Mesothelial cell of epicardium (in vitro differentiated cells): ENCODE results near the gene PHF13. TPM values are rescaled to one million over a fixed set of nuclear protein-coding genes. Genes with fewer than 3 reads are reported as not detected.

ENCODE experiments used
- DNase-seq, 2 experiments: peaks; one replicate each; pipeline ENCODE4 v3.0.0; 2021; ENCODE audit warnings: low spot score in 2 of 2; ENCODE audit not compliant: unreplicated experiment in 2 of 2
- H3K27ac Mint-ChIP-seq: 2 replicates; pipeline ENCODE4 v1.8.0; 2021; ENCODE audit warnings: mixed read lengths
- H3K27me3 Mint-ChIP-seq: 2 replicates; pipeline ENCODE4 v1.8.0; 2021; ENCODE audit warnings: low read depth, mixed read lengths
- H3K36me3 Mint-ChIP-seq: 2 replicates; pipeline ENCODE4 v1.8.0; 2021; ENCODE audit warnings: mixed read lengths
- H3K4me1 Mint-ChIP-seq: 2 replicates; pipeline ENCODE4 v1.8.0; 2021; ENCODE audit warnings: mixed read lengths
- H3K4me3 Mint-ChIP-seq: 2 replicates; pipeline ENCODE4 v1.8.0; 2021; ENCODE audit warnings: mild to moderate bottlenecking, moderate library complexity, mixed read lengths
- H3K9me3 Mint-ChIP-seq: 2 replicates; pipeline ENCODE4 v1.8.0; 2021; ENCODE audit warnings: mixed read lengths
- CTCF ChIP-seq: fragments of 200-600 bp; sonication (generic); IDR thresholded peaks from one replicate; pipeline ENCODE4 v1.5.0; 2021; ENCODE audit warnings: antibody characterized with exemption; ENCODE audit not compliant: unreplicated experiment
- total RNA-seq: library from RNA; stranded (reverse); gene quantifications from 3 replicates; pipeline ENCODE4 v1.2.1, GENCODE V29; 2021

The PHF13 gene
- total RNA-seq, 1 donor from 2014 or later: 34.0 TPM

DNA sequence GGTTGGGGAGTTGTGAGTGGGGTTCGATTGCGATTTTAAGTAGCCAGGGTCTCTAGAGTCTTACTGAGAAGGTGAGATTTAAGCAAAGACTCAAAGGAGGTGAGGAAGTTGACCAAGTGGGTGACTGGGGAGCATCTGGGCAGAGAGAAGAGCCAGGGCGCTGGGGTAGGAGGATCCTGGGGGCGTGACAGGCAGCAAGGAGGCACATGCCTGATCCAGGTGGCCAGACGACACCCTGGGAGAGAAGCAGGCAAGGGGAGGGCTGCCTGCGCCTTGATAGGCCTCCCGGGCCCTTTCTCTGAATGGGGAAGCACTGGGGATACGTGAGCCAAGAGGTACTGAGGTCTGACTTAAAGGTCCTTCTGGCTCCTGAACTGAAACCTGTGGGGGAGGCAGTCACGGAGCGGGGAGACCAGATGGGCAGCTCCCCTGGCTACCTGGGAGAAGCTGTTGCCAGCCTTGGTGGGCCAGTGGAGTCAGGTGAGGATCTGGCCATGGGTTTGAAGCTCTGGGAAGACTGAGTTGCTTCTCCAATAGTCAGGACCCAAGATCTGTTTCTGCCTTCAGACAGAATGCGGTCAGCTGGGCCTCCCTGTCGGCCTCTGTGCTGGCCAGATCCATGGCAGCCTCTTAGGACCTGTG, 28.3 kb upstream of the PHF13 start:
- Mint-ChIP-seq H3K27ac (no peak overlapping the region), H3K4me3 (no peak overlapping the region), H3K36me3 (no peaks in the 10 kb centered on the region), H3K4me1 (peaks cover 15% of the 10 kb centered on the region), H3K27me3 (no peaks in the 10 kb centered on the region), H3K9me3 (no peaks in the 10 kb centered on the region)
- no peak for DNase-seq
- no peak for TF ChIP-seq CTCF

GRCh38 chr1:6585841-6586240, 27.7 kb upstream of the PHF13 start:
- no peak for TF ChIP-seq CTCF
- H3K4me1 Mint-ChIP-seq: peaks cover 10% of the 10 kb centered on the region
- no peak overlapping the region for H3K27ac Mint-ChIP-seq
- DNase-seq: no peak
- no peak overlapping the region for H3K4me3 Mint-ChIP-seq
- no peaks in the 10 kb centered on the region for H3K9me3 Mint-ChIP-seq
- no peaks in the 10 kb centered on the region for H3K36me3 Mint-ChIP-seq
- H3K27me3 Mint-ChIP-seq: no peaks in the 10 kb centered on the region

- DNase-seq: no peak
- no peak for TF ChIP-seq CTCF
- Mint-ChIP-seq H3K9me3 (no peaks in the 10 kb centered on the region), H3K4me3 (no peak overlapping the region), H3K27me3 (no peaks in the 10 kb centered on the region), H3K4me1 (peaks cover 7% of the 10 kb centered on the region), H3K36me3 (no peaks in the 10 kb centered on the region), H3K27ac (no peak overlapping the region)
Measured at GRCh38 chr1:6586404-6586816, 27.1 kb upstream of the PHF13 start.

DNA sequence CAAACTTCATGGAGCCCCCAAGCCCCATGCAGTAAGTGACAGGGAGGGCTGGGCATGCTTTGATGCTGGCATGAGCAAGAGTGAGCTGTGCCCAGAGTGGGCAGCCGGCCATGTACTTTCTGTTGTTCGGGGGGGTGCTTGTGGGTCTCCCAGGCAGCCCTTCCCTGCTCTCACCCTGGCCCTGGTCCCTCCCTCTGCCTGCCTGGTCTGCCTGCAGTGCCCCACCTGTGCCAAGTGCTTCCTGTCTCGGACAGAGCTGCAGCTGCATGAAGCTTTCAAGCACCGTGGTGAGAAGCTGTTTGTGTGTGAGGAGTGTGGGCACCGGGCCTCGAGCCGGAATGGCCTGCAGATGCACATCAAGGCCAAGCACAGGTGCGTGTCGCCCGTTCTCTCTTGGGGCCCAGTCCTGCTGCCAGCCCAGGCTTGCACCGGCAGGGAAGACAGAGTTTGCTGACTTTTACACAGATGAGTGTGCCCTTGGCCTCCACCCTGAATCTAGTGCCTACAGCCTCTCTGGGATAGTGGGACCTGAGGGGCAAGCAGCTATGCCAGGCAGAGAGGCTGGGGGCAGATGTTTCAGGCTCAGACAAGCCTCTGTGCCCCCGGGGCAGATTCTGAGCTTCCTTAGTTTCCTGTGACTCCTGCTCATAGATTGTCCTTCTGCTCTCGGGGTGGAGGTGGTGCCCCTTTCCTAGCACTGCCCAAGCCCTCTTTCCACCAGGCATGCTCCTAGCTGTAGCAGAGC, 26.1 kb upstream of the PHF13 start:
- Mint-ChIP-seq H3K27ac (no peak overlapping the region), H3K36me3 (no peaks in the 10 kb centered on the region), H3K9me3 (no peaks in the 10 kb centered on the region), H3K27me3 (no peaks in the 10 kb centered on the region), H3K4me1 (peaks cover 1% of the 10 kb centered on the region), H3K4me3 (no peak overlapping the region)
- TF ChIP-seq CTCF: no peak
- DNase-seq: no peak

DNA sequence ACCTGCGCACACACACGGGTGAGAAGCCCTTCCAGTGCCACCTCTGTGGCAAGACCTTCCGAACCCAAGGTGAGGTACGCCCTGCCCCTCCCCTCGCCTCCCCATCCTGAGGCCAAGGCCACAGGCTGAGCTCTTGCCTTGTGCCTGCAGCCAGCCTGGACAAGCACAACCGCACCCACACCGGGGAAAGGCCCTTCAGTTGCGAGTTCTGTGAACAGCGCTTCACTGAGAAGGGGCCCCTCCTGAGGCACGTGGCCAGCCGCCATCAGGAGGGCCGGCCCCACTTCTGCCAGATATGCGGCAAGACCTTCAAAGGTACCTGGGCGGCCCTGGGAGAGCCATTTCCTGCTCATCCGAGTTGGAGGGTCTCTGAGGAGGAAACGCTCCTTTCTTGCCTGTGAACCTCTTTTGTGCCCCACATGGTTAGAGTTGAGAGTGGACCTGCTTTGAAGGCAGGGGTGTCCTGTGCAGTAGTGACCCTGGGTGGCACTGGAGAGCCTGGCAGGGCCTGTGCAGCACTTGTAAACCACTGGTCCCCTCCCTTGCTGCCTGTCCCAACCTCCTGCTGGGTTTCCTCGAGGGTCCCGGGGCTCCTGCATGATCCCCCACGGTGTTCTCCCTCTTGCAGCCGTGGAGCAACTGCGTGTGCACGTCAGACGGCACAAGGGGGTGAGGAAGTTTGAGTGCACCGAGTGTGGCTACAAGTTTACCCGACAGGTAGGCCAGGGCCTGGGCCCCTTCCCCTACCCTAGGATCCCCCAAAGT, 25.2 kb upstream of the PHF13 start:
- Mint-ChIP-seq H3K4me1 (no peaks in the 10 kb centered on the region), H3K4me3 (no peak overlapping the region)

More for the DNA sequence above, 25.2 kb upstream of the PHF13 start:
- no peak for DNase-seq
- no peak for TF ChIP-seq CTCF
- Mint-ChIP-seq H3K27ac (no peak overlapping the region), H3K27me3 (no peaks in the 10 kb centered on the region), H3K9me3 (no peaks in the 10 kb centered on the region), H3K36me3 (no peaks in the 10 kb centered on the region)
